ENCODE measurements around the gene NTSR1.

The NTSR1 gene

GRCh38 chr20:62776035-62776691 lies 67.5 kb downstream of the NTSR1 start:
- TF ChIP-seq, protein P1, sequence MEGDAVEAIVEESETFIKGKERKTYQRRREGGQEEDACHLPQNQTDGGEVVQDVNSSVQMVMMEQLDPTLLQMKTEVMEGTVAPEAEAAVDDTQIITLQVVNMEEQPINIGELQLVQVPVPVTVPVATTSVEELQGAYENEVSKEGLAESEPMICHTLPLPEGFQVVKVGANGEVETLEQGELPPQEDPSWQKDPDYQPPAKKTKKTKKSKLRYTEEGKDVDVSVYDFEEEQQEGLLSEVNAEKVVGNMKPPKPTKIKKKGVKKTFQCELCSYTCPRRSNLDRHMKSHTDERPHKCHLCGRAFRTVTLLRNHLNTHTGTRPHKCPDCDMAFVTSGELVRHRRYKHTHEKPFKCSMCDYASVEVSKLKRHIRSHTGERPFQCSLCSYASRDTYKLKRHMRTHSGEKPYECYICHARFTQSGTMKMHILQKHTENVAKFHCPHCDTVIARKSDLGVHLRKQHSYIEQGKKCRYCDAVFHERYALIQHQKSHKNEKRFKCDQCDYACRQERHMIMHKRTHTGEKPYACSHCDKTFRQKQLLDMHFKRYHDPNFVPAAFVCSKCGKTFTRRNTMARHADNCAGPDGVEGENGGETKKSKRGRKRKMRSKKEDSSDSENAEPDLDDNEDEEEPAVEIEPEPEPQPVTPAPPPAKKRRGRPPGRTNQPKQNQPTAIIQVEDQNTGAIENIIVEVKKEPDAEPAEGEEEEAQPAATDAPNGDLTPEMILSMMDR (conservative IDR thresholded peaks at IDR 0.05): no peak
- no peak overlapping the region for H3K27ac ChIP-seq

DNA sequence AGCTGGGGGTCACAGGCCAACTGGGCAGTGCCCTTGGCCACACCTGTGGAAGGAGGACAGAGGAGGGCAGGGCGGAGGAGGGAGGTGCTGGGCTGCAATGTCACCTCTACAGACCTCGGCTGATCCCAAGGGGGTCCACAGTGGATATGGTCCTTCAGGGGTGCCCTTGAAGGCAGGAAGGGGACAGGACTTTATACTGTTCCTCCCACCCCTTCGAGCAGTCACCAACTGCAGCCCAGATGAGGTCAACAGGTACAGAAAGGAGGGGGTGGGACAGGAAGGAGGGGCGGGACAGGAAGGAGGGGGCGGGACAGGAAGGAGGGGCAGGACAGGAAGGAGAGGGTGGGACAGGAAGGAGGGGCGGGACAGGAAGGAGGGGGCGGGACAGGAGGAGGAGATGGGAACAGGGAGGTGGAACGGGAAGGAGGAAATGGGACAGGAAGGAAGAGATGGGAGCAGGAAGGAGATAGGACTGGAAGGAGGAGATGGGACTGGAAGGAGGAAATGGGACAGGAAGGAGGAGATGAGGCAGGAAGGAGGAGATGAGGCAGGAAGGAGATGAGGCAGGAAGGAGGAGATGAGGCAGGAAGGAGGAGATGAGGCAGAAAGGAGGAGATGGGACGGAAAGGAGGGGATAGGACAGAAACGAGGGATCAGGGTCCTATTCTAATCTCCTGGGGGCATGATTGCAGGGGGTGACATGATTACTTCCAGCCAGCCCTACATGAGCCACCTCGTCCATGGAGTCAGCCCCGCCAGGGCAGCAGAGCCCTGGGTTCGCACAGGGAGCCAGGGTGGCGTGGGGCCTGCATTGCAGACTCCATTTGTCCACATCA lies 68.3 kb downstream of the NTSR1 start:
- H3K27ac ChIP-seq: no peak overlapping the region
- TF ChIP-seq, protein P1 (conservative IDR thresholded peaks at IDR 0.05): no peak

GRCh38 chr20:62777528-62777830 lies 68.8 kb downstream of the NTSR1 start:
- no peak overlapping the region for H3K27ac ChIP-seq
- TF ChIP-seq, protein P1 (conservative IDR thresholded peaks at IDR 0.05): no peak

- TF ChIP-seq, protein P1 (conservative IDR thresholded peaks at IDR 0.05): no peak
These were observed 69.4 kb downstream of the NTSR1 start for GRCh38 chr20:62778058-62778457.

DNA sequence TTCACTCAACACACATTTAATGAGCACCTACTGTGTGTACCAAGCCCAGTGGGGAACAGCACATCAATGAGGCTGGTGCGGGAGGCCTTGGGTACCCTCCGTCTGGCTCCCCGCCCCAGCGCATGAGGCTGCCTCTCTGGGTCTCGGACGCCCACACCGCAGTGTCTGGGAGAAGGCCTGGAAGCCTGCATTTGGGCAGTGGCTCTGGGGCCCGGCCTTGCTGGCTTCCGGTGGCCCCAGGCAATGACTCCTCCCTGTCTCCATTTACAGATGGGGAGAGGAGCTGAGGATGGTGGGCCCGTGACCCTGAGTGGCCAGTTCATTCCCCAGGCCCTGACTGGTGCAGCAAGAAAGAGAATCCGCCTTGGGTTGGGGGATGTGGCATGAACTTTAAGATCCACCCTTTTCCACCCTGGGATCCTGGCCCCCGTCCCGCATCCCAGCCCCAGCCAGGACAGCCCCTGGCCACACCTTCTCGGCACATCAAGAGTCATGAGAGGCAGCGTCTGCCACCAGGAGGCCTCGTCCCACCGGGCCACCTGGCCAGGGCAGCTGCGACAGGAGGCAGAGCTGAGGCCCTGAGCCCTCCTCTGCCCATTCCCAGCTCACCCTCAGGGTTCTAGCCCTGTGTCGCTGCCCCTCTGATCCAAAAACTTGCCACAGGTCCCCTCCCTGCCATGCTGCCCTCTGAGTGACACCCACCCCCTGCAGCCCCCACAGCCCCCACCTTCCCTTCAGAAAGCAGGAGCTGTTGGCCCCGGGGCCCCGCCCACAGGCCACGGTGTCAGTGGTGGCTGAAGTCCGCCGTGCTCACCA lies 70.2 kb downstream of the NTSR1 start:
- TF ChIP-seq, protein P1 (conservative IDR thresholded peaks at IDR 0.05): no peak
- H3K27ac ChIP-seq: no peak overlapping the region

More at GRCh38 chr20:62778058-62778457, 69.4 kb downstream of the NTSR1 start:
- no peak overlapping the region for H3K27ac ChIP-seq

DNA sequence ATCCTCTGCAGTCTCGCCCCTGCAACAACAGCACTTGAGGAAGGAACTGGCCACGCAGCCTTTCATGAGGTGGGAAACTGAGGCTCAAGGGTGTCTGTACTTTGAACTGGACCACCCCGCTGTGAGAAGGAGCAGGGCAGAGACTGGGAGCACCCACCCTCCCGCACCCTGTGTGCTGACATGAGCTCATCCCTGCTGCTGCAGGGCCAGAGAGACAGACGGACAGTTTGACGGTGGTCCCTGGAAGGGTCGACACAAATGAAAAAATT lies 70.7 kb downstream of the NTSR1 start:
- no peak overlapping the region for H3K27ac ChIP-seq
- TF ChIP-seq, protein P1 (conservative IDR thresholded peaks at IDR 0.05): no peak

GRCh38 chr20:62780204-62780603 lies 71.6 kb downstream of the NTSR1 start:
- TF ChIP-seq, protein P1 (conservative IDR thresholded peaks at IDR 0.05): no peak
- no peak overlapping the region for H3K27ac ChIP-seq
